ENCODE results near the gene MYO18B. TPM values are rescaled to one million over a fixed set of nuclear protein-coding genes. Genes with fewer than 3 reads are reported as not detected.

The MYO18B gene
- total RNA-seq, 1 experiment from 2014 or later = 0.07 TPM

DNA sequence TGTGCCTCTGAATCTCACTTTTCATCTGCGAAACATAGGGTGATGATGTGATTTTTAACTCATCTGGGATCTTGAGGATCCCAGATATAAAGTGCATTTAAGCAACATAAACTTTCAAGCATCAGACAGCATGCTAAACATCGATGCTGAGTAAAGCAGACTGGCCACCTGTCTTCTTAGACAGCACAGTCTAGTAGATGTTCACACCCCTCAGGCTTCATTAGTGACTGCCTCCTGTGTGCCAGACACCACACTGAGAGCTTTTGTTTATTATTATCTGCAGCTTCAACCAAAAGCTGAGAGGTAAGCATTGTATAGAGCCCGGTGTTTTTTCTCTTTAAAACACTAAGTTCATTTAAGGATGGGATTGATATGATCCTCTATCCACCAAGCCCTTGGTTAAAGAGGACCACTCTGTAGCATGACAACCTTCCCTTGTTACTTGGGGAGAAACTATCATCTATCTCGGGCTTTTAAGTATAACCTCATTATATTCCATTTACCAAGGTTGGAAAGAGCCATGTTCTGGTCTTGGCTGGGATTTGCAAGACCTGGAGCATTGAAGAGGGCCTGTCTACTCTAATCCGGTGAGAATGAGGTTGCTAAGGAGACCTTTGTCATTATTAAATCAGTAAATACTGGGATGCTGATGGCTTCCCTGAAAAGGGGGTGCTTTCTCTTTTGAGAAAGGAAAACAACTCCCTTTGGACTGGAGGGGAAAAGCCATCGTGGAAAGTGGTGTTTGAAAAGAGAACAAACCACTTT, 313.0 kb downstream of the MYO18B start:
- no peaks in the 10 kb centered on the region for H3K36me3 Mint-ChIP-seq (ENCODE audit: insufficient read depth, unreplicated experiment)
- no peak overlapping the region for H3K27ac Mint-ChIP-seq (ENCODE audit: unreplicated experiment)
- TF ChIP-seq, protein P1, sequence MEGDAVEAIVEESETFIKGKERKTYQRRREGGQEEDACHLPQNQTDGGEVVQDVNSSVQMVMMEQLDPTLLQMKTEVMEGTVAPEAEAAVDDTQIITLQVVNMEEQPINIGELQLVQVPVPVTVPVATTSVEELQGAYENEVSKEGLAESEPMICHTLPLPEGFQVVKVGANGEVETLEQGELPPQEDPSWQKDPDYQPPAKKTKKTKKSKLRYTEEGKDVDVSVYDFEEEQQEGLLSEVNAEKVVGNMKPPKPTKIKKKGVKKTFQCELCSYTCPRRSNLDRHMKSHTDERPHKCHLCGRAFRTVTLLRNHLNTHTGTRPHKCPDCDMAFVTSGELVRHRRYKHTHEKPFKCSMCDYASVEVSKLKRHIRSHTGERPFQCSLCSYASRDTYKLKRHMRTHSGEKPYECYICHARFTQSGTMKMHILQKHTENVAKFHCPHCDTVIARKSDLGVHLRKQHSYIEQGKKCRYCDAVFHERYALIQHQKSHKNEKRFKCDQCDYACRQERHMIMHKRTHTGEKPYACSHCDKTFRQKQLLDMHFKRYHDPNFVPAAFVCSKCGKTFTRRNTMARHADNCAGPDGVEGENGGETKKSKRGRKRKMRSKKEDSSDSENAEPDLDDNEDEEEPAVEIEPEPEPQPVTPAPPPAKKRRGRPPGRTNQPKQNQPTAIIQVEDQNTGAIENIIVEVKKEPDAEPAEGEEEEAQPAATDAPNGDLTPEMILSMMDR (IDR thresholded peaks at IDR 0.05; ENCODE audit: insufficient read depth in 1 of 2, low read depth in 1 of 2, low read length in 1 of 2, severe bottlenecking in 1 of 2, unreplicated experiment in 1 of 2) = no peak
- H3K9me3 Mint-ChIP-seq (ENCODE audit: unreplicated experiment) = no peaks in the 10 kb centered on the region
- H3K4me1 Mint-ChIP-seq (ENCODE audit: low read depth, unreplicated experiment) = no peaks in the 10 kb centered on the region
- Histone ChIP-seq H3K9me3 (no peaks in the 10 kb centered on the region), H3K27me3 (replicated peaks; ENCODE audit: control insufficient read depth, insufficient read depth, low read length) (no peaks in the 10 kb centered on the region), H3K4me1 (no peaks in the 10 kb centered on the region), H3K4me3 (ENCODE audit: low read depth, low read length) (no peak overlapping the region), H3K36me3 (ENCODE audit: control insufficient read depth, insufficient read depth, low read length) (no peaks in the 10 kb centered on the region)
- H3K27me3 Mint-ChIP-seq (ENCODE audit: insufficient read depth, unreplicated experiment) = peaks cover 18% of the 10 kb centered on the region
- ChIA-PET CTCF (no interaction called here), POLR2A (no interaction called here)
- DNase-seq = no peak
- intact Hi-C loops (cut with micrococcal nuclease; ENCODE audit: unreplicated experiment) = no loop called here
- no TSS peak for BruUV-seq (replicated peaks)
- no peak overlapping the region for H3K4me3 Mint-ChIP-seq (ENCODE audit: unreplicated experiment)

DNA sequence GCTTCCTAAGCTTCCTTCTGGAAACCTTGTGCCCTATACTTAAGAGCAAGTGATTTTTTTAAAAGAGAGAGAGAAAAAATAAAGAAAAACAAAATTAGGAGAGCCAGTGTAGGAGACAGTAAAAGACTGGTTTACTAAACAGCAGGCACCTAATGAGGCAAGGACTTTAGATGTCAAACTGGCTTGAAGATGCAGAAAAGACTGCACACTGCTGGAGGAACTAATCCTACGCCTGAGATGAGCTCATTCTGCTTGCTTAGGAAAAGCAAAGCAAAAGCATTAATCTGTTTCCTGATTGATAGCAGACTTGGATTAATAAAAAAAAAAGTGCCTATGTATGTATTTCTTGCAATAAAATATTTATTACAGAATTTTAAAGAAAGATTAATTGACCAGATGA, 313.7 kb downstream of the MYO18B start:
- no peaks in the 10 kb centered on the region for H3K9me3 Mint-ChIP-seq (ENCODE audit: unreplicated experiment)
- H3K4me3 Mint-ChIP-seq (ENCODE audit: unreplicated experiment) = no peak overlapping the region
- no peak for DNase-seq
- no peak overlapping the region for H3K4me3 ChIP-seq (ENCODE audit: low read depth, low read length)
- no peaks in the 10 kb centered on the region for H3K4me1 ChIP-seq
- TF ChIP-seq, protein P1 (IDR thresholded peaks at IDR 0.05; ENCODE audit: insufficient read depth in 1 of 2, low read depth in 1 of 2, low read length in 1 of 2, severe bottlenecking in 1 of 2, unreplicated experiment in 1 of 2) = no peak
- H3K27ac Mint-ChIP-seq (ENCODE audit: unreplicated experiment) = no peak overlapping the region
- POLR2A ChIA-PET = no interaction called here
- H3K27me3 ChIP-seq (replicated peaks; ENCODE audit: control insufficient read depth, insufficient read depth, low read length) = no peaks in the 10 kb centered on the region
- CTCF ChIA-PET = no interaction called here
- no peaks in the 10 kb centered on the region for H3K36me3 Mint-ChIP-seq (ENCODE audit: insufficient read depth, unreplicated experiment)
- H3K4me1 Mint-ChIP-seq (ENCODE audit: low read depth, unreplicated experiment) = no peaks in the 10 kb centered on the region
- intact Hi-C loops (cut with micrococcal nuclease; ENCODE audit: unreplicated experiment) = no loop called here
- BruUV-seq (replicated peaks) = no TSS peak
- no peaks in the 10 kb centered on the region for H3K36me3 ChIP-seq (ENCODE audit: control insufficient read depth, insufficient read depth, low read length)
- H3K27me3 Mint-ChIP-seq (ENCODE audit: insufficient read depth, unreplicated experiment) = peaks cover 17% of the 10 kb centered on the region
- H3K9me3 ChIP-seq = no peaks in the 10 kb centered on the region

DNA sequence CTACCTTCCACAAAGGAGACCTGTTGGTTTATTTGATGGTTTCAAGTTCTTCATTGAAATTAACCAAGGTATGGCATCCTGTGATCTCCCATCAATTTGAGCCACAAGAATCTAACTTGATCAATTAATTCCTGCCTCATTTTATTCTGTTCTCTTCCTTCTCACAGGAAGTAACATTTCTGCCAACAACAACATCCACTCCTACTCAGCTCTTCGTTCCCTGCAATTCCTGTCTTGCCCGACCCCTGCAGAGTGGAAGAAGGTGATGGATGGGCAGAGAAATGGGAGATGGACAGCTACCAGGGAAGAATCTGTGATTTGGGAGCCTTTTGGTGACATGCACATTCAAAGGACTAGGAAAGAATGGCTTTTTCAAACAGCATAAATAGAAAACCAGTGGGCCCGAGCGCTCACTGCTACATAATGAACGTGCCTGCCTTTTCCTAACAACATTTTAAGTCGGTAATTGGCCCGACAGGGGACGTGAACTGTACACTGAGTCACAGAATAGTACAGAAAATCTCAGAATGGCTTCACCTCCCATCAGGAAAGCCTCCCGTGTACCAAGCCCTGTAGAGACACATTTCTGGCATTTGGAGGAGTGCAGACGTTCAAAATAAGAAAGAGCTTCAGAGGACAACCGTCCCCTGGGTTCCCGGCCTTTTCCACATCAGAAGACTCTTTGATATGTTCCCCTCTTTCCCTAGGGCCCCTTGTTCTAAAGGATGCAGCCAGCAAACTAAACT, 314.6 kb downstream of the MYO18B start:
- peaks cover 14% of the 10 kb centered on the region for H3K27me3 Mint-ChIP-seq (ENCODE audit: insufficient read depth, unreplicated experiment)

More for the DNA sequence above, 314.6 kb downstream of the MYO18B start:
- Histone ChIP-seq H3K9me3 (no peaks in the 10 kb centered on the region), H3K4me1 (no peaks in the 10 kb centered on the region), H3K36me3 (ENCODE audit: control insufficient read depth, insufficient read depth, low read length) (no peaks in the 10 kb centered on the region), H3K4me3 (ENCODE audit: low read depth, low read length) (no peak overlapping the region), H3K27me3 (replicated peaks; ENCODE audit: control insufficient read depth, insufficient read depth, low read length) (no peaks in the 10 kb centered on the region)
- ChIA-PET POLR2A (no interaction called here), CTCF (no interaction called here)
- intact Hi-C loops (cut with micrococcal nuclease; ENCODE audit: unreplicated experiment) = no loop called here
- TF ChIP-seq, protein P1 (IDR thresholded peaks at IDR 0.05; ENCODE audit: insufficient read depth in 1 of 2, low read depth in 1 of 2, low read length in 1 of 2, severe bottlenecking in 1 of 2, unreplicated experiment in 1 of 2) = no peak
- no peak for DNase-seq
- H3K36me3 Mint-ChIP-seq (ENCODE audit: insufficient read depth, unreplicated experiment) = no peaks in the 10 kb centered on the region
- no peak overlapping the region for H3K4me3 Mint-ChIP-seq (ENCODE audit: unreplicated experiment)
- no peaks in the 10 kb centered on the region for H3K4me1 Mint-ChIP-seq (ENCODE audit: low read depth, unreplicated experiment)
- no peak overlapping the region for H3K27ac Mint-ChIP-seq (ENCODE audit: unreplicated experiment)
- no peaks in the 10 kb centered on the region for H3K9me3 Mint-ChIP-seq (ENCODE audit: unreplicated experiment)
- no TSS peak for BruUV-seq (replicated peaks)
